HG02571 (cell line): ENCODE measurements around the gene CACUL1.
"Not testable (repeated sequence)": the region's sequence is repeated elsewhere in the genome, so short reads cannot be mapped to it uniquely, and the experiment has no call there.

Experiments used
- ATAC-seq: cut with Tn5 transposase; IDR thresholded peaks from one replicate; pipeline ENCODE4 v1.9.1; 2021; ENCODE audit warnings: mild to moderate bottlenecking, moderate library complexity; ENCODE audit not compliant: unreplicated experiment

Gene CACUL1

DNA sequence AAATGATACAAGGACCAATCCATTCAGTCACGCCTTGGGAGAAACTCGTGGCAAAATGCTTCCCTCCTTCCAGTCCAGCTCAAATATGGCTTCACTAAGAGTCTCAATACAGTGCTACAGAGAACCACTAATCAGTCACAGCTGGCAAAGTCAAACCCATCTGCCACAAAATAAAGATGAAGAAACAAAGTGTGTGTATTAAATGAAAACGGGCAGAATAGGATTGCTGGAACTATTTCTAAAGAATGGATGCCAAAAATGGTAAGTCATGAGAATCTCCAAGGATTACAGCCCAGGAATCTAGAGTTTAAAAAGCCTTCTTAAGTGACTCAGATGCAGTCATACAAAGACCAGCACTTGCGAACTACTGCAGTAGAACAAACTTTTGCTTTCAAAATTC is 61.9 kb downstream of the CACUL1 start:
- ATAC-seq, result no peak

DNA sequence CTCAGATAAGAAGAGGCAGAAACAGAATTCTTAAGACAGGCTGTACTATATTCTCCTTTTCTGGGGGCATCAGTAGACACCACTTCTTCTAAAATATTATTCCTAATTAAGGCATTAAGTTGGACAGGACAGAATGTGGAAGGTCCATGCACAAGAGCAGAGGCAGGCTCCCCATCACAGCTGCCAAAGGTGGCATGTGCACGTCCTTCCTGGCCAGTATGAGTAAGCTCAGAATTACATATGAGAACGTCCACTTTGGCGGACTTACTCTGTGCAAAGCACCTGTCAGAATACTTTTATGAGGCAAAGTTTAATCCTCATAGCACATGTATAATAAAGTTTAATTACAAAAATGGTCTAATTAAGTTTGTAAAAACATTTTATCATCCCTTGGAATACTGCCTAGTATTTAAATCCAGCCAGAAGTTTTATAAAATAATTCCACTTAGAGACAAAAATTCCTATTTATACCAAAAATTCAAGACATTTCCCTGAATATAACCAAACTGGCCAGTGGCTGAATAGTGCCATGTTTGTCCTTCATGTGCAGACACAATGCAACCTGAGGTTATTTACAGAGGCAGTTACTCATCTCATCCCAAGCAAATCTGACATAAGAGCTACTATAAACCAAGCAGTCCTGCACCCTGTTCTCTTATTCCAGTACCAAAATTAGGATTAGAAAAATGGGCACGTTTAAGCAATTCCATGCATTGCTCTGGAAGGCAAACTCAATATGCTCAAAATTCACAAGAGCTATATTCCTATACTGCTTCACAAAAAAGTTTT is 65.5 kb downstream of the CACUL1 start:
- no peak for ATAC-seq

DNA sequence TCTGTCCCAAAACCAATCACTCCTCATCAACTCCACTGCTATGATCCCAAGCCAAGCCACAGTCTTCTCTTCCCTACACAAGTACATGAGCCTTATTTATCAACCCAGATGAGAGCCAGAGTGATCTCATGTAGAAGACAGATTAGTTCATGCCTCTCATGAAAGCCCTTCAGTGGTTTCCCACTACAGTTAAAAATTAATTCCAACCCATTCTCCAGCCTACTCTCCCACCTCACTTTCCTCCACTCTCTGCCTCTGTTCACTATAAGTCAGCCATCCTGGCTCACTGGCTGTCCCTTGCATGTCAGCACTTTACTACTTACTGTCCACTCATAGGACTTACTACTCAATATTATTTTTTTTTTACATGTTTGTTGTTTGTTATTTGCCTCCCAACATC is 67.3 kb downstream of the CACUL1 start:
- no peak for ATAC-seq

- no peak for ATAC-seq
Observed at GRCh38 chr10:118682533-118682932, 72.2 kb downstream of the CACUL1 start.

DNA sequence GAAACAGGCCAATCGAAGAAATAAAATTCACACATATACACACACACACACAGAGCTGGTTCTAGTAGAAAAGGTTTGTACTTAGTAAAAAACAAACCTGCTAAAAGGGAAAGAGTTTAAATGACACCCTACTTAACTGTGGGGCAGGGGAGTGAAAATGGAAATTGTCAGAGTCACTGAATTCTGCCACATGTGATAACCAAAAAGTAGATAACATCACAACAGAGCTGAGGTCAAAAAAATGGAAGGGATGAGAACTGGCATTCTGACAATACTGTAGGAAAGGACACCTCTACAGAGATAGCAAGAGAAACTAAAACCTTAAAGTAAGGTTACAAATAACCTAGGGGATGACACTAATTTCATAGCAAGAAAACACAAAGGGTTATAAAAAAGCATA is 74.6 kb downstream of the CACUL1 start:
- ATAC-seq, result no peak

DNA sequence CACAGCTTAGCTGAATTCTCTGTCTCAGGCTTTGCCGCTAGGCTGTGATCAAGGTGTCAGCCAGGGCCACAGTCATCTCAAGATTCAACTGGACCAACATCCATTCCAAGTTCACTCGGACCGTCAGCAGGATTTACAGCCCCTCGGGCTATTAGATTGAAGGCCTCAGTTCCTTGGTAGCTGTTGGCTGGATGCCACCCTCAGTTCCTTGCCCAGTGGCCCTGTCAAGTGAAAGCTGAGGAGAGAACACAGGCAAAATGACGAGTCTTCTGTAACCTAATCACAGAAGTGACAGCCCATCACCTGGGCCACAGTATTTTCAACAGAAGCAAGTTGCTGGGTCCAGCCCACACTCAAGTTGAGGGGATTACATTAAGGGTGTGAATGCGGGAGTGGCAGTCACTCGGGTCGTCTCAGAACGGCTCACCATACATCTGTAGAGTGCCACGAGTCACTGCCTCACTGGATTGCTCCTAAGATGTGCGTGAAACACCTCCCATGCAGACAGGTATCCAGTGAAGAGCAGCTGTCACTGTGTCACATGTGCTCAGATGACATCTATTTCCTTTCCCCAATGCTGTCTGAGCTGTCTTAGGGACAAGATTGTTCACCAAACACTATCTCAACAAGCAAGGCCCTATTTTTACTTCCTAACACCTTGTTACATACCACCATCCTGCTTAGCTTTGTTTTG is 80.4 kb downstream of the CACUL1 start:
- ATAC-seq, result no peak

GRCh38 chr10:118672766-118673715 is 81.7 kb downstream of the CACUL1 start:
- ATAC-seq, result no peak

GRCh38 chr10:118672153-118672552 is 82.6 kb downstream of the CACUL1 start:
- ATAC-seq, result no peak

DNA sequence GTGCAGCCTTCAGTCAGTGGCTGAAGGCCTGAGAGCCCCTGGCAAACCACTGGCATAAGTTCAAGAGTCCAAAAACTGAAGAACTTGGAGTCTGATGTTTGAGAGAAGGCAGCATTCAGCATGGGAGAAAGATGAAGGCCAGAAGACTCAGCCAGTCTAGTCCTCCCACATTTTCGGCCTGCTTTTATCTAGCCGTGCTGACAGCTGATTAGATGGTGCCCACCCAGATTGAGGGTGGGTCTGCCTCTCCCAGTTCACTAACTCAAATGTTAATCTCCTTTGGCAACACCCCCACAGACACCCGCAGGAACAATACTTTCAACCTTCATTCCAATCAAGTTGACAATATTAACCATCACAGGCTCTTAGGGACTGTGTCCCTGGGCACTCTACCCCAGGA is 83.5 kb downstream of the CACUL1 start:
- ATAC-seq, result not testable (repeated sequence)

- ATAC-seq, result no peak
Observed at GRCh38 chr10:118670472-118671124, 84.2 kb downstream of the CACUL1 start.

- no peak for ATAC-seq
Observed at GRCh38 chr10:118669835-118670234, 84.9 kb downstream of the CACUL1 start.

- no peak for ATAC-seq
Observed at GRCh38 chr10:118669020-118669791, 85.6 kb downstream of the CACUL1 start.

- ATAC-seq, result no peak
Observed at GRCh38 chr10:118668228-118668952, 86.4 kb downstream of the CACUL1 start.

DNA sequence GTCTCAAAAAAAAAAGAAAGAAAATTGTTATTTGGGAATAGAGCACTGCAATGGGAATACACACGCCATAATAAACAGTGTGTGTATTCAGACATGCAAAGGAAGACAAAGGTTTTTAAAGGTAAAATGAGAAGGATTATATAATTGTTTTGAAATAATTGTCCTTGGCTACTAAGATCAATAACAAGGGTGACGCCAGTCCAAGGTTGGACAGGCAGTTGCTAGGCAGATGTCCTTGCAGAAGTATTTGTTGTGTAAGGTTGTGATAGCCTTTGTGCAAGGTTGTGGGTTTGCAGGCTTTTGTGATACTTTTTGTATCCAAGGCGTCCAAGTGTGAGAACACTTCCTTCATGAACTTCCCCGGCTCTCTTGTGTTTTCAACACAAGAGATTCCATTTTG is 87.0 kb downstream of the CACUL1 start:
- ATAC-seq, result no peak

GRCh38 chr10:118666350-118666749 is 88.4 kb downstream of the CACUL1 start:
- no peak for ATAC-seq

DNA sequence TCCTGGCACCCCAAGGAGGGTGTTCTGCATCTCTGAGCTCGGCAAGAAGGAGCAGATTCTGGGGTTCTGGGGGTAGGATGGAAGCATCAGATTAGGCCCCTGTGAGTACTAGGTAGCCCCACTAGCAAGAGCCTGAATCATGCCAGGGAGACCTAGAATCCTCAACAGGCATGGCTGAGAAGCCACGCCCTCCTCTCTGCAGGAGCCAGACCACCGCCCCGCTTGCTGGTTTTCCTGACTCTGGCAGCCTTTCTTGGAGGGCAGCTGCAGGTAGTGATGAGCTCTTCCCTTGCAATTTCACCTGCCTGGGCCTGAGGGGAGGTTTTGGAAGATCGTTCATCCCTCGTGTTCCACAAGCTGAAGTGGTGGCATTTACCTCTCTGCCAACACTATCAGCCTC is 90.4 kb downstream of the CACUL1 start:
- no peak for ATAC-seq

DNA sequence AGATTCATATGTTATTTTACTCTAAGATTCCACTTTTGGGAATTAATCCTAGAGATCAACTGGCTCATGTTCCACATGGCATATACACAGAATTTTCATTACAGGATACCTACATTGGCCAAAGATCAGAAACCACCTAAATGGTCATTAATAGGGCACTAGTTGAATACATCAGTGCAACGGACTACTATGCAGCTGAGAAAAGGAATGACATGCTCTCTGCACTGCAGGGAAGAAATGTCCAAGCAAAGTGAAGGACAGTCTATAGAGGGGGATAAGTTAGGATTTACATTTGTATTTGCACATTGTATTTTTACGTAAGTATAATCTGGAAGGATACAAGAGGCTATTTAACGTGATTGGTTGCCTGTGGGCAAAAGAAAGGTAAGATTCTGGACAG is 91.6 kb downstream of the CACUL1 start:
- no peak for ATAC-seq

GRCh38 chr10:118662228-118663035 is 92.3 kb downstream of the CACUL1 start:
- no peak for ATAC-seq

- ATAC-seq, result no peak
Observed at GRCh38 chr10:118658762-118659161, 96.0 kb downstream of the CACUL1 start.
